Adrenal gland (tissue), 12 donors: ENCODE results near the gene TSHB. TPM values are rescaled to one million over a fixed set of nuclear protein-coding genes. Genes with fewer than 3 reads are reported as not detected.

Experiments
- DNase-seq, 7 donors: peaks; one replicate each; pipeline ENCODE4 v3.0.0-alpha.2; 2019 to 2020
- H3K27ac ChIP-seq, 5 donors: fragments of 200-600 bp; sonication (generic) in 4 of 5; 1 replicate in 3 of 5; 2 replicates in 2 of 5; pipeline versions ENCODE4 v1.5.1 to v1.8.0; 2016 to 2020; ENCODE audit warnings: mild to moderate bottlenecking in 1 of 5
- H3K27me3 ChIP-seq: fragments of 200-600 bp; 2 replicates; pipeline ENCODE4 v1.8.0; 2021
- H3K36me3 ChIP-seq, 2 donors: fragments of 200-600 bp; replicated peaks in 1 of 2; 1 replicate in 1 of 2; 2 replicates in 1 of 2; pipeline versions ENCODE4 v1.5.1 to v1.8.0; 2018 to 2022
- H3K4me1 ChIP-seq, 2 donors: fragments of 200-600 bp; replicated peaks in 1 of 2; 1 replicate in 1 of 2; 2 replicates in 1 of 2; pipeline versions ENCODE4 v1.5.1 to v1.8.0; 2018 to 2021
- H3K4me3 ChIP-seq, 4 donors: fragments of 200-600 bp; sonication (generic) in 3 of 4; one replicate each; pipeline ENCODE4 v1.5.1; 2016 to 2018
- H3K9me3 ChIP-seq, 3 donors: fragments of 200-600 bp; sonication (generic) in 1 of 3; replicated peaks in 1 of 3; 1 replicate in 2 of 3; 2 replicates in 1 of 3; pipeline versions ENCODE4 v1.5.1 to v1.8.0; 2016 to 2021
- CTCF ChIP-seq, 6 experiments: fragments of 450-650 bp in 4 of 6; fragments of 200-600 bp in 2 of 6; sonication (generic) in 1 of 6; IDR thresholded peaks; 1 replicate in 5 of 6; 2 replicates in 1 of 6; pipeline versions ENCODE4 v1.5.1 to v1.8.0; 2016 to 2021; ENCODE audit warnings: antibody characterized with exemption in 6 of 6, mild to moderate bottlenecking in 2 of 6, moderate library complexity in 1 of 6
- POLR2A ChIP-seq, 2 donors: fragments of 450-650 bp; IDR thresholded peaks; one replicate each; pipeline ENCODE4 v1.6.1; 2017; ENCODE audit warnings: antibody characterized with exemption in 2 of 2, mild to moderate bottlenecking in 2 of 2, moderate library complexity in 1 of 2
- WGBS, 4 donors: extraction: QIAGEN DNeasy Blood & Tissue Kit in 2 of 4; methylation state at CpG; one replicate each; pipeline versions ENCODE4 v1.1.5 to v1.1.7; 2013 to 2017; 5-methylcytosine and 5-hydroxymethylcytosine counted together
- intact Hi-C, 2 donors: fragments of 100-400 bp; cut with DNase I; formaldehyde crosslinking; loops; one replicate each; pipeline versions ENCODE4 v1.14.1 to v1.15.0; 2022 to 2023
- polyA plus RNA-seq, 3 donors: library from polyadenylated mRNA; stranded (reverse); fragments of 200-250 nt in 2 of 3; fragments of 350-450 nt in 1 of 3; fragmentation: Illumina TruSeq in 1 of 3; extraction: RNeasy Lipid Tissue Mini Kit (QIAGEN cat#74804) in 1 of 3; gene quantifications; one replicate each; pipeline ENCODE4 v1.2.3, GENCODE V29; 2013 to 2014
- total RNA-seq, 9 donors: library from RNA; depleted of rRNA in 4 of 9; stranded (reverse); fragments of >200 nt in 4 of 9; fragments of 120-200 nt in 1 of 9; fragmentation: NEBNext Ultra II Directional in 1 of 9; extraction: Animal tissue kit (Norgen Biotek cat#: 25700) in 1 of 9; gene quantifications; one replicate each; pipeline versions ENCODE4 v1.1.0 to v1.2.4, GENCODE V29; 2013 to 2023
- donor health status: healthy with polysubstance abuse.
- donor health status: Bipolar disorder and iron deficiency.
- donor health status: DM: yes; HTN: yes; CAD: no.
- donor health status: DM: no; HTN: no; CAD: no.
- donor health status: DM: no; HTN: no; CAD: no.
- donor health status: DM: yes; HTN: yes; CAD: no.

The TSHB gene
- total and polyA plus RNA-seq, 12 donors = not detected

- no peaks in the 10 kb centered on the region for H3K4me1 ChIP-seq
Observed at GRCh38 chr1:115077984-115078330, 48.3 kb downstream of the TSHB start.

GRCh38 chr1:115078708-115079107, 49.1 kb downstream of the TSHB start:
- Histone ChIP-seq H3K4me3 (no peak overlapping the region), H3K27ac (no peak overlapping the region), H3K4me1 (no peaks in the 10 kb centered on the region), H3K9me3 (no peaks in the 10 kb centered on the region), H3K36me3 (no peaks in the 10 kb centered on the region), H3K27me3 (no peaks in the 10 kb centered on the region)
- 71 to 83% (median 76%) methylated on average over 4 of the region's 4 CpGs for WGBS, 4 donors
- no peak for TF ChIP-seq CTCF (IDR thresholded peaks at IDR 0.05)
- TF ChIP-seq POLR2A (IDR thresholded peaks at IDR 0.05) = no peak
- intact Hi-C loops = no loop called here
- DNase-seq = no peak

More at GRCh38 chr1:115077984-115078330, 48.3 kb downstream of the TSHB start:
- TF ChIP-seq CTCF (IDR thresholded peaks at IDR 0.05) (no peak), POLR2A (IDR thresholded peaks at IDR 0.05) (no peak)
- Histone ChIP-seq H3K27me3 (no peaks in the 10 kb centered on the region), H3K36me3 (no peaks in the 10 kb centered on the region), H3K4me3 (no peak overlapping the region), H3K27ac (no peak overlapping the region), H3K9me3 (no peaks in the 10 kb centered on the region)
- intact Hi-C loops = no loop called here
- no peak for DNase-seq
- 71 to 83% (median 81%) methylated on average over 1 of the region's 1 CpG for WGBS, 4 donors

- TF ChIP-seq POLR2A (IDR thresholded peaks at IDR 0.05) = no peak
- no peak for TF ChIP-seq CTCF (IDR thresholded peaks at IDR 0.05)
- no peak for DNase-seq
- no peak overlapping the region for H3K27ac ChIP-seq
- intact Hi-C loops = no loop called here
- peaks cover 3% of the 10 kb centered on the region for H3K27me3 ChIP-seq
- no peaks in the 10 kb centered on the region for H3K36me3 ChIP-seq
- no peak overlapping the region for H3K4me3 ChIP-seq
- no peaks in the 10 kb centered on the region for H3K4me1 ChIP-seq
- no peaks in the 10 kb centered on the region for H3K9me3 ChIP-seq
- WGBS, 4 donors = 55 to 76% (median 67%) methylated on average over 6 of the region's 6 CpGs
Observed at GRCh38 chr1:115082949-115083348, 53.3 kb downstream of the TSHB start.

Other genes with a start within 250 kb of the TSHB start
- 10 to 100 TPM; 20.6 to 91.2 (median 36.5) TPM for gene SIKE1, start 249.1 kb upstream of the TSHB start, total RNA-seq
- 10 to 100 TPM in 2 of 3 donors, 1 to 10 TPM in 1; 9.9 to 23.2 (median 11.6) TPM for gene SIKE1, start 249.1 kb upstream of the TSHB start, polyA plus RNA-seq
- under 1 TPM in 1 of 9 donors, not detected in 8; 0.22 TPM for gene SYCP1, start 175.0 kb upstream of the TSHB start, total RNA-seq
- under 1 TPM in 1 of 3 donors, not detected in 2; 0.07 TPM for gene SYCP1, start 175.0 kb upstream of the TSHB start, polyA plus RNA-seq
- gene TSPAN2, start 59.7 kb downstream of the TSHB start, total RNA-seq = 1 to 10 TPM in 2 of 9 donors, under 1 TPM in 7; 0.28 to 1.4 (median 0.74) TPM
- gene TSPAN2, start 59.7 kb downstream of the TSHB start, polyA plus RNA-seq = 1 to 10 TPM in 1 of 3 donors, under 1 TPM in 2; 0.38 to 1.5 (median 0.56) TPM